ENCODE measurements around the gene GCN1. TPM values are rescaled to one million over a fixed set of nuclear protein-coding genes. Genes with fewer than 3 reads are reported as not detected.

GCN1 gene
- total RNA-seq, 1 donor from 2014 or later = 36.0 TPM

DNA sequence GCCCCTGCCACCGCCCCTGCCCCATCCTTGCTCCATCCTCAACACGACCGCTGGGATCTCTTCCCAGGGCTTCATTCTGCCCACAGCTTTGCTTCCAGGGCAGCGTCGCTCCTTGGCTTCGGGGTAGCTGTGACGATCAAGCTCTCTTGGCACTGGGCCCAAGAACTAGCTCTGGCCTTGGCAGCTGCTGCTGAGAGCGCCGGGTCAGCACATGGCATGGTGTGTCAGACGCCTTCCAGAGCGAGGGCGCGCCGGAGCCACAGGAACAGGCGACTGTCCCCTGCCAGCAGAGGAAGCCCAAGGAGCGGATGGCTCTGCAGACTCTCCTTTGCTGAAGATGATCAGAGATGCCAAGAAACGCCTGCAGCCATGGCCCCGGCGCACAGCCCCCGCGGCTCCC lies 93.9 kb downstream of the GCN1 start:
- Histone ChIP-seq H3K9me3 (replicated peaks) (no peaks in the 10 kb centered on the region), H3K27ac (replicated peaks) (peak overlapping the region; percentile 73), H3K27me3 (ENCODE audit: low read depth) (no peaks in the 10 kb centered on the region), H3K4me3 (peak overlapping the region; percentile 30), H3K4me1 (peaks cover 57% of the 10 kb centered on the region), H3K36me3 (peaks cover 68% of the 10 kb centered on the region)
- intact Hi-C loops (cut with micrococcal nuclease) = no loop called here
- DNase-seq = peak; percentile 76
- TF ChIP-seq, protein P1, sequence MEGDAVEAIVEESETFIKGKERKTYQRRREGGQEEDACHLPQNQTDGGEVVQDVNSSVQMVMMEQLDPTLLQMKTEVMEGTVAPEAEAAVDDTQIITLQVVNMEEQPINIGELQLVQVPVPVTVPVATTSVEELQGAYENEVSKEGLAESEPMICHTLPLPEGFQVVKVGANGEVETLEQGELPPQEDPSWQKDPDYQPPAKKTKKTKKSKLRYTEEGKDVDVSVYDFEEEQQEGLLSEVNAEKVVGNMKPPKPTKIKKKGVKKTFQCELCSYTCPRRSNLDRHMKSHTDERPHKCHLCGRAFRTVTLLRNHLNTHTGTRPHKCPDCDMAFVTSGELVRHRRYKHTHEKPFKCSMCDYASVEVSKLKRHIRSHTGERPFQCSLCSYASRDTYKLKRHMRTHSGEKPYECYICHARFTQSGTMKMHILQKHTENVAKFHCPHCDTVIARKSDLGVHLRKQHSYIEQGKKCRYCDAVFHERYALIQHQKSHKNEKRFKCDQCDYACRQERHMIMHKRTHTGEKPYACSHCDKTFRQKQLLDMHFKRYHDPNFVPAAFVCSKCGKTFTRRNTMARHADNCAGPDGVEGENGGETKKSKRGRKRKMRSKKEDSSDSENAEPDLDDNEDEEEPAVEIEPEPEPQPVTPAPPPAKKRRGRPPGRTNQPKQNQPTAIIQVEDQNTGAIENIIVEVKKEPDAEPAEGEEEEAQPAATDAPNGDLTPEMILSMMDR (IDR thresholded peaks at IDR 0.05; ENCODE audit: borderline replicate concordance) = no peak

DNA sequence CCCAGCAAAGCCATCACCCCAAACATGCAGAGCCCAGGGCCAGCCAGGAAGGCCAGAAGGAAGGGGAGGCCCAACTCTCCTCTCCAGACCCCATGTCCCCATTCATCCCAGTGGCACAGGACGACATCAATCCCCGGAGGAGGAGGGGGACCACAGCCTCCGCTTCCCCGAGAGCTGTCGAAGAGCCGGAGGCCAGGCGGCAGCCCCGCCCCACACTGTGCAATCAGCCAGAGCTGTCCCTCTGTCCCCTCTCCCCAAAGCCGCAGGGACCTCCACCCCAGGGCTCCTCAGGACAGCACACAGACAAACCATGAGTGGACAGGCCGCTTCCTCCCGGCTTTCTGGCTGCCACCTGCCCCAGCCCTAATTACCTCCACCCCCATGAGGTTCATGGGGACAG lies 94.8 kb downstream of the GCN1 start:
- no peak for DNase-seq
- intact Hi-C loops (cut with micrococcal nuclease) = no loop called here
- TF ChIP-seq, protein P1 (IDR thresholded peaks at IDR 0.05; ENCODE audit: borderline replicate concordance) = no peak

DNA sequence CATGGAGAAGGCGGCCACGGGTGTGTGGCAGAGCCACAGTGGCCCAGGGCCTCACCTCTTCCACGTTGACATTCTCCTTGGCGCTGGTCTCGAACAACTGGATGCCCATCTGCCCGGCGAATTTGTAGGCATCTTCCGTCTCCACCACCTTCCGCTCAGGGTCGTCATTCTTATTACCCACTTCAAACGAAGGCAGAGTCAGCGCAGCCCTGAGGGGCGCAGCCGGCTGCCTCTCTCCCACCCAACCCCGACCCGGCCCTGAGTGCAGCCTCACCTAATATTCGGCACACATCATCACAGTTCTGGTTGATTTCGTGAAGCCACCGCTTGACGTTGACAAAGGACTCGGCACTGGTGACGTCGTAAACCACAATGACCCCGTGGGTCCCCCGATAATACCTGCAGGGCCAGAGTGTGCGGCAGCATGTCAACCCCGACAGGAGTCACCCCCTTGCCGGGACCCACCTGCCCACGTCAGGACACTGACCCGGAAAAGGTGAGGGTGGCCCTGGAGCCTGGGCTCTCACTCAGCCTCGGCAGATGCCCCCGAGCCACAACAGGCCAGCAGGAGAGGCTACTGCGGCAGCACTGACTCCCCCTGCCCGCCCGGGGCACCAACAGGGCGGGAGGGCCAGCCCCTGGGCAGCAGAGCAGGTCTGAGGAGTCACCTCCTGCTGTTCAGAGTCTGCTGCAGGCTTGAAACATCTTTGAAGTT lies 95.6 kb downstream of the GCN1 start:
- TF ChIP-seq, protein P1 (IDR thresholded peaks at IDR 0.05; ENCODE audit: borderline replicate concordance) = no peak
- Histone ChIP-seq H3K27ac (replicated peaks) (no peak overlapping the region), H3K36me3 (peaks cover 65% of the 10 kb centered on the region), H3K27me3 (ENCODE audit: low read depth) (no peaks in the 10 kb centered on the region), H3K4me1 (peaks cover 63% of the 10 kb centered on the region), H3K4me3 (no peak overlapping the region), H3K9me3 (replicated peaks) (no peaks in the 10 kb centered on the region)
- no peak for DNase-seq
- intact Hi-C loops (cut with micrococcal nuclease) = no loop called here

More for the DNA sequence above, 94.8 kb downstream of the GCN1 start:
- Histone ChIP-seq H3K36me3 (peaks cover 63% of the 10 kb centered on the region), H3K27ac (replicated peaks) (no peak overlapping the region), H3K4me1 (peaks cover 58% of the 10 kb centered on the region), H3K4me3 (no peak overlapping the region), H3K27me3 (ENCODE audit: low read depth) (no peaks in the 10 kb centered on the region), H3K9me3 (replicated peaks) (no peaks in the 10 kb centered on the region)

DNA sequence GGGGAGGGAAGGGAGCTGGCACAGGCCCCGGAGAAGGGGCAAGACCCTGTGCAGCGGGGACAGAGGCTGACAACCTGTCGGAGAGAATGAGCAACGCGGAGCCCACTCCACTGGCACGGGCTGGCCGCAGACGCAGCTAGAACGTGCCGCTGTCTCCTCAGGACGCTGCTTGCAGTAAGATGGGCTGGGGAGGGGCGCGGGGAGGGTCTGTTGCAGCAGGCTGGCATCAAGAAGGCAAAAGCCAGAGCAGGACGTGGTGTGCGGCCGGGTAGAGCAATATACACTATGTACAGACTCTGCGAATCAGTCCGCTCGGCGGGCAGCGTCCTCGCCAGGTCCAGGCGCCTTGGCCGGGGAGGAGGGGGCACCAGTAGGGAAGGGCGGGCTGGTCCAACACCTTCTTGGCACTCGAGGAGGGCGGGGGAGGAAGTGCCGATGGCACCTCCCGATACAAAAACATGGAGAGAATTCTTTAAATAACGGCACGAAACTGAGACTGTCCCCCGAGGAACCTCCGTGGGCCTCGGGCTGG lies 97.8 kb downstream of the GCN1 start:
- Histone ChIP-seq H3K4me1 (peaks cover 52% of the 10 kb centered on the region), H3K27ac (replicated peaks) (no peak overlapping the region), H3K27me3 (ENCODE audit: low read depth) (no peaks in the 10 kb centered on the region), H3K36me3 (peaks cover 55% of the 10 kb centered on the region), H3K4me3 (no peak overlapping the region), H3K9me3 (replicated peaks) (no peaks in the 10 kb centered on the region)
- DNase-seq = no peak
- TF ChIP-seq, protein P1 (IDR thresholded peaks at IDR 0.05; ENCODE audit: borderline replicate concordance) = no peak
- intact Hi-C loops (cut with micrococcal nuclease) = no loop called here

DNA sequence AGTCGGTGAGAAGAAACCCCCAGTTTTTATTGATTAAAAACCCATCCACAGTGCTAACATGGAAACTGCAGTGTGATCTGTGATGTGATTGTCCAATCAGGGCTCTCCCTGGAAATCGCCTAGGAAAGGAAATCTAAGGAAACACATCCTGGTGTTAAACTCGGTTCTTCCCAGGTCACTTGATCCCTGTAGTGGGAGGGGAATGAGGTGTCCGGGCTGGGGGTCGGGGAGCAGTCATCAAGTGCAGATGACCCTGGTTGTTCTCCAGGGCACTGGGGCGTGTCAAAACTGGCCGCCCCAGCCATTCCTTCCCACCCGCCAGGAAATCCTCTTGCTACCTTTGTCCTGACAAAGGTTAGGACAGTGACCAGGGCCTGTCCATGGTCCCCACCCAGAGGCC lies 98.8 kb downstream of the GCN1 start:
- Histone ChIP-seq H3K36me3 (peaks cover 55% of the 10 kb centered on the region), H3K27me3 (ENCODE audit: low read depth) (no peaks in the 10 kb centered on the region), H3K9me3 (replicated peaks) (no peaks in the 10 kb centered on the region), H3K4me1 (peaks cover 42% of the 10 kb centered on the region), H3K27ac (replicated peaks) (no peak overlapping the region), H3K4me3 (no peak overlapping the region)
- TF ChIP-seq, protein P1 (IDR thresholded peaks at IDR 0.05; ENCODE audit: borderline replicate concordance) = no peak
- intact Hi-C loops (cut with micrococcal nuclease) = no loop called here
- DNase-seq = no peak
